ENCODE results near the gene SMC1A.
"Not testable (repeated sequence)": the region's sequence is repeated elsewhere in the genome, so short reads cannot be mapped to it uniquely, and the experiment has no call there.

The SMC1A gene

GRCh38 chrX:53430231-53430630 is 7.8 kb upstream of the SMC1A start:
- Histone ChIP-seq H3K27ac (no peak overlapping the region), H3K4me3 (no peak overlapping the region)

- Histone ChIP-seq H3K27ac (no peak overlapping the region), H3K4me3 (no peak overlapping the region)
Measured at GRCh38 chrX:53429755-53430154, 7.3 kb upstream of the SMC1A start.

GRCh38 chrX:53422861-53423306 is 430 bp upstream of the SMC1A start, which contains the start of gene RIBC1:
TSS of gene RIBC1 (plus strand) at chrX:53422873. CDS start at chrX:53426277, 3,404 bp downstream.
- Histone ChIP-seq H3K27ac (peak within 1 kb of the TSS; percentile 62 to 97 (median 91)), H3K4me3 (peak within 1 kb of the TSS; percentile 42 to 73 (median 58))

GRCh38 chrX:53421772-53422085 is 725 bp downstream of the SMC1A start:
- peak overlapping the region; percentile 62 to 97 (median 91) for H3K27ac ChIP-seq
- peak overlapping the region; percentile 42 to 73 (median 58) for H3K4me3 ChIP-seq

GRCh38 chrX:53421125-53421524 is 1.3 kb downstream of the SMC1A start:
- Histone ChIP-seq H3K4me3 (peak overlapping the region in 3 of 7 experiments; percentile 54 to 64 (median 58)), H3K27ac (peak overlapping the region in 1 of 21 experiments; percentile 96)

GRCh38 chrX:53420351-53420750 is 2.1 kb downstream of the SMC1A start:
- not testable (repeated sequence) for H3K27ac ChIP-seq, H3K4me3 ChIP-seq

- H3K27ac ChIP-seq = no peak overlapping the region
- H3K4me3 ChIP-seq = no peak overlapping the region
Measured at GRCh38 chrX:53412446-53412845, 10.0 kb downstream of the SMC1A start.

GRCh38 chrX:53403535-53403934 is 18.9 kb downstream of the SMC1A start:
- no peak overlapping the region for H3K27ac ChIP-seq
- no peak overlapping the region for H3K4me3 ChIP-seq

- Histone ChIP-seq H3K27ac (no peak overlapping the region), H3K4me3 (no peak overlapping the region)
Measured at GRCh38 chrX:53398216-53398615, 24.2 kb downstream of the SMC1A start.

- no peak overlapping the region for H3K27ac ChIP-seq
- no peak overlapping the region for H3K4me3 ChIP-seq
Measured at GRCh38 chrX:53395605-53396298, 26.7 kb downstream of the SMC1A start.

GRCh38 chrX:53383376-53384076 is 38.9 kb downstream of the SMC1A start:
- no peak overlapping the region for H3K27ac ChIP-seq
- no peak overlapping the region for H3K4me3 ChIP-seq

- H3K4me3 ChIP-seq = no peak overlapping the region
- H3K27ac ChIP-seq = no peak overlapping the region
Measured at GRCh38 chrX:53379747-53380146, 42.7 kb downstream of the SMC1A start.

- H3K4me3 ChIP-seq = no peak overlapping the region
- no peak overlapping the region for H3K27ac ChIP-seq
Measured at GRCh38 chrX:53379008-53379710, 43.3 kb downstream of the SMC1A start.

GRCh38 chrX:53377464-53377863 is 45.0 kb downstream of the SMC1A start:
- H3K4me3 ChIP-seq = no peak overlapping the region
- H3K27ac ChIP-seq = no peak overlapping the region

- Histone ChIP-seq H3K4me3 (no peak overlapping the region), H3K27ac (no peak overlapping the region)
Measured at GRCh38 chrX:53376888-53377287, 45.6 kb downstream of the SMC1A start.

- H3K4me3 ChIP-seq = no peak overlapping the region
Measured at GRCh38 chrX:53374923-53375322, 47.5 kb downstream of the SMC1A start.

GRCh38 chrX:53374222-53374820 is 48.1 kb downstream of the SMC1A start:
- Histone ChIP-seq H3K4me3 (no peak overlapping the region), H3K27ac (no peak overlapping the region)

More at GRCh38 chrX:53374923-53375322, 47.5 kb downstream of the SMC1A start:
- H3K27ac ChIP-seq = no peak overlapping the region

GRCh38 chrX:53373307-53373706 is 49.1 kb downstream of the SMC1A start:
- H3K27ac ChIP-seq = no peak overlapping the region
- H3K4me3 ChIP-seq = no peak overlapping the region

- not testable (repeated sequence) for H3K27ac ChIP-seq, H3K4me3 ChIP-seq
Measured at GRCh38 chrX:53366454-53366853, 56.0 kb downstream of the SMC1A start.

GRCh38 chrX:53362449-53362848 is 60.0 kb downstream of the SMC1A start:
- no peak overlapping the region for H3K4me3 ChIP-seq
- H3K27ac ChIP-seq = peak overlapping the region in 1 of 21 experiments; percentile 5
